SU-DHL-6 (cell line): Measurements from ENCODE around the gene VENTX.

Experiments
- CTCF ChIP-seq: fragments of 200-600 bp; sonication (generic); IDR thresholded peaks from one replicate; pipeline ENCODE4 v1.5.1; 2017; ENCODE audit warnings: antibody characterized with exemption, mild to moderate bottlenecking, low read length, moderate library complexity; ENCODE audit not compliant: insufficient read depth, poor library complexity, severe bottlenecking
- EZH2phosphoT487 ChIP-seq: fragments of 200-600 bp; sonication (generic), shearing (Covaris generic); conservative IDR thresholded peaks from 2 replicates; pipeline ENCODE4 v1.6.1; 2018; ENCODE audit warnings: mild to moderate bottlenecking, antibody characterized with exemption, low read length, moderate library complexity, mixed read lengths

DNA sequence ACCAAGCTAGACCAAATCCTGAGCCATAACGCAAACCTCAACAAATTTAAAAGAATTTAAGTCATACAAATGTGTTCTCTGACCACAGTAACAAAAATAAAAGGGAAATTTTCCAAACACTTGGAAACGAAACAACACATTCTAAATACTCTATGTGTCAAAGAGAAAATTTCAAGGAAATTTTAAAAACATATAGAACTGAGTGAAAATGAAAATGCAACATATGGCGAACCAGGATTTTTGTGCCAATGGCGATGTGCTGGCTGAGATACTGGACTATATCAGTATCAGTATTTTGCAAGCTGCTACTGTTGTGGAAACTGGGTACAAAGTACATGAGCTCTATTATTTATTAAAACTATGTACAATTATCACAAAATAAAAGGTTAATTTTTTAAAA is 43.5 kb upstream of the VENTX start:
- TF ChIP-seq CTCF: no peak
- TF ChIP-seq EZH2phosphoT487: no peak
